Cardiac muscle cell (in vitro differentiated cells and primary cell): ENCODE measurements around the gene DNM3. TPM values are rescaled to one million over a fixed set of nuclear protein-coding genes. Genes with fewer than 3 reads are reported as not detected.

ENCODE experiments used
- DNase-seq, 2 donors: peaks; one replicate each; pipeline versions ENCODE4 v3.0.0 to v3.0.0-alpha.2; 2010 to 2017; ENCODE audit warnings: low read depth in 1 of 2, low spot score in 1 of 2
- H3K27ac ChIP-seq: fragments of 200-600 bp; sonication (generic); 2 replicates; pipeline ENCODE4 v1.5.1; 2016
- H3K27me3 ChIP-seq: fragments of 200-600 bp; sonication (generic); 2 replicates; pipeline ENCODE4 v1.6.0; 2016; ENCODE audit warnings: control low read depth
- H3K36me3 ChIP-seq: fragments of 200-600 bp; sonication (generic); 2 replicates; pipeline ENCODE4 v1.5.1; 2016; ENCODE audit warnings: control low read depth
- H3K4me1 ChIP-seq: fragments of 200-600 bp; sonication (generic); 2 replicates; pipeline ENCODE4 v1.8.1; 2017; ENCODE audit warnings: low read depth, mild to moderate bottlenecking, mixed run types
- H3K4me3 ChIP-seq: fragments of 200-600 bp; sonication (generic); 2 replicates; pipeline ENCODE4 v1.5.1; 2016; ENCODE audit warnings: mild to moderate bottlenecking
- H3K9me3 ChIP-seq: fragments of 200-600 bp; sonication (generic); 2 replicates; pipeline ENCODE4 v1.5.1; 2017; ENCODE audit warnings: low read depth, mild to moderate bottlenecking, control low read depth
- CTCF ChIP-seq: IDR thresholded peaks from 2 replicates; pipeline ENCODE4 v1.5.1; 2012; ENCODE audit warnings: low read depth, mild to moderate bottlenecking, low read length
- polyA plus RNA-seq: library from polyadenylated mRNA; unstranded; fragments of >200 nt; fragmentation: Nextera tagmentation; extraction: Ambion mirVana; gene quantifications from 2 replicates; pipeline ENCODE4 v1.2.1, GENCODE V29; 2016
- total RNA-seq: library from RNA; depleted of rRNA; stranded (reverse); fragments of >200 nt; gene quantifications from 2 replicates; pipeline ENCODE4 v1.2.3, GENCODE V29; 2016

Gene DNM3
- total and polyA plus RNA-seq, 2 experiments from 2014 or later, result 0.42 TPM; not detected in 1

- Histone ChIP-seq H3K36me3 (no peaks in the 10 kb centered on the region), H3K4me3 (no peak overlapping the region), H3K4me1 (peaks cover 39% of the 10 kb centered on the region), H3K27ac (peak overlapping the region; percentile 84), H3K27me3 (no peaks in the 10 kb centered on the region), H3K9me3 (no peaks in the 10 kb centered on the region)
- no peak for TF ChIP-seq CTCF
- DNase-seq, result peak in 1 of 2 donors; percentile 53
Observed at GRCh38 chr1:172451002-172451443, 609.7 kb downstream of the DNM3 start.

- Histone ChIP-seq H3K27ac (peak overlapping the region; percentile 94), H3K4me1 (peaks cover 39% of the 10 kb centered on the region), H3K27me3 (no peaks in the 10 kb centered on the region), H3K4me3 (no peak overlapping the region), H3K9me3 (no peaks in the 10 kb centered on the region), H3K36me3 (no peaks in the 10 kb centered on the region)
- DNase-seq, result peak in 1 of 2 donors; percentile 59
- no peak for TF ChIP-seq CTCF
Observed at GRCh38 chr1:172452536-172453152, 611.3 kb downstream of the DNM3 start.

- Histone ChIP-seq H3K4me1 (peaks cover 39% of the 10 kb centered on the region), H3K4me3 (no peak overlapping the region), H3K36me3 (no peaks in the 10 kb centered on the region), H3K27me3 (no peaks in the 10 kb centered on the region), H3K27ac (peak overlapping the region; percentile 94), H3K9me3 (no peaks in the 10 kb centered on the region)
- DNase-seq, result no peak
- TF ChIP-seq CTCF, result no peak
Observed at GRCh38 chr1:172453153-172453545, 611.9 kb downstream of the DNM3 start.

- Histone ChIP-seq H3K27ac (peak overlapping the region; percentile 94), H3K4me1 (peaks cover 39% of the 10 kb centered on the region), H3K27me3 (no peaks in the 10 kb centered on the region), H3K36me3 (no peaks in the 10 kb centered on the region), H3K4me3 (no peak overlapping the region), H3K9me3 (no peaks in the 10 kb centered on the region)
- no peak for TF ChIP-seq CTCF
- DNase-seq, result no peak
Observed at GRCh38 chr1:172453607-172454006, 612.3 kb downstream of the DNM3 start.

GRCh38 chr1:172455451-172455850 lies 614.2 kb downstream of the DNM3 start:
- H3K27ac ChIP-seq, result no peak overlapping the region
- no peaks in the 10 kb centered on the region for H3K27me3 ChIP-seq
- no peaks in the 10 kb centered on the region for H3K9me3 ChIP-seq
- peaks cover 35% of the 10 kb centered on the region for H3K4me1 ChIP-seq
- TF ChIP-seq CTCF, result no peak
- H3K36me3 ChIP-seq, result no peaks in the 10 kb centered on the region
- H3K4me3 ChIP-seq, result no peak overlapping the region
- no peak for DNase-seq
